SK-N-SH treated with all-trans-retinoic acid at 6 μM for 48 hours (cell line): ENCODE data around the gene PINK1.

Source experiments
- ATAC-seq: fragments of 200-7000 bp; cut with Tn5 transposase; 3 replicates; pipeline ENCODE4 v1.9.1; 2020; ENCODE audit warnings: mild to moderate bottlenecking, moderate library complexity
- ARNTL ChIP-seq: fragments of 450-650 bp; formaldehyde crosslinking; IDR thresholded peaks from 2 replicates; pipeline ENCODE4 v1.5.0; 2020; ENCODE audit warnings: low read depth, mild to moderate bottlenecking, moderate library complexity, borderline replicate concordance
- CSDC2 ChIP-seq: fragments of 250-450 bp; sonication (Bioruptor Pico); IDR thresholded peaks from 2 replicates; pipeline ENCODE4 v1.5.0; 2020; ENCODE audit warnings: mild to moderate bottlenecking, moderate library complexity
- ESRRG ChIP-seq: fragments of 250-450 bp; sonication (Bioruptor Pico); IDR thresholded peaks from 2 replicates; pipeline ENCODE4 v1.6.1; 2021; ENCODE audit warnings: mild to moderate bottlenecking
- GLIS3 ChIP-seq: fragments of 250-450 bp; sonication (Bioruptor Pico); IDR thresholded peaks from 2 replicates; pipeline ENCODE4 v1.5.0; 2020; ENCODE audit warnings: mild to moderate bottlenecking, moderate library complexity
- ISL1 ChIP-seq: fragments of 250-450 bp; sonication (Bioruptor Pico); IDR thresholded peaks from 2 replicates; pipeline ENCODE4 v2.1.2; 2022; ENCODE audit warnings: mild to moderate bottlenecking, moderate library complexity
- OSR1 ChIP-seq: fragments of 250-450 bp; sonication (Bioruptor Pico); IDR thresholded peaks from 2 replicates; pipeline ENCODE4 v1.8.0; 2022; ENCODE audit warnings: moderate library complexity, mild to moderate bottlenecking, inconsistent platforms
- POU6F1 ChIP-seq: fragments of 250-450 bp; sonication (Bioruptor Pico); IDR thresholded peaks from 2 replicates; pipeline ENCODE4 v1.8.0; 2021; ENCODE audit warnings: low read depth, mild to moderate bottlenecking, moderate library complexity, borderline replicate concordance
- PPARA ChIP-seq: fragments of 250-450 bp; sonication (Bioruptor Pico); IDR thresholded peaks from 2 replicates; pipeline ENCODE4 v1.5.0; 2020; ENCODE audit warnings: mild to moderate bottlenecking, borderline replicate concordance
- RARB ChIP-seq: fragments of 250-450 bp; sonication (Bioruptor Pico); IDR thresholded peaks from 2 replicates; pipeline ENCODE4 v1.8.0; 2021; ENCODE audit warnings: mild to moderate bottlenecking, moderate library complexity
- TCF4 ChIP-seq: fragments of 250-450 bp; sonication (Bioruptor Pico); IDR thresholded peaks from 2 replicates; pipeline ENCODE4 v1.8.0; 2021; ENCODE audit warnings: mild to moderate bottlenecking, moderate library complexity, borderline replicate concordance
- TSHZ2 ChIP-seq: fragments of 250-450 bp; sonication (Bioruptor Pico); IDR thresholded peaks from 2 replicates; pipeline ENCODE4 v1.5.0; 2020; ENCODE audit warnings: mild to moderate bottlenecking, moderate library complexity
- ZC3H10 ChIP-seq: fragments of 250-450 bp; sonication (Bioruptor Pico); IDR thresholded peaks from 2 replicates; pipeline ENCODE4 v1.5.1; 2021; ENCODE audit warnings: mild to moderate bottlenecking, moderate library complexity
- ZFP3 ChIP-seq: fragments of 250-450 bp; sonication (Bioruptor Pico); IDR thresholded peaks from 2 replicates; pipeline ENCODE4 v1.5.0; 2020; ENCODE audit warnings: mild to moderate bottlenecking, moderate library complexity
- ZNF565 ChIP-seq: fragments of 450-650 bp; formaldehyde crosslinking; conservative IDR thresholded peaks from 2 replicates; pipeline ENCODE4 v1.5.0; 2020; ENCODE audit warnings: low read depth, mild to moderate bottlenecking, moderate library complexity
- ZNF8 ChIP-seq: fragments of 450-650 bp; formaldehyde crosslinking; IDR thresholded peaks from 2 replicates; pipeline ENCODE4 v1.5.0; 2020; ENCODE audit warnings: mild to moderate bottlenecking, moderate library complexity
- TF ChIP-seq, protein P1 (sequence below): fragments of 250-450 bp; sonication (Bioruptor Pico); IDR thresholded peaks from 2 replicates; pipeline ENCODE4 v1.5.1; 2021; ENCODE audit warnings: mild to moderate bottlenecking, moderate library complexity
- TF ChIP-seq, protein P2 (sequence below): fragments of 250-450 bp; sonication (Bioruptor Pico); IDR thresholded peaks from 2 replicates; pipeline ENCODE4 v1.8.0; 2020; ENCODE audit warnings: mild to moderate bottlenecking, moderate library complexity, borderline replicate concordance
- TF ChIP-seq, protein P3 (sequence below): fragments of 250-450 bp; sonication (Bioruptor Pico); IDR thresholded peaks from 2 replicates; pipeline ENCODE4 v1.5.1; 2020; ENCODE audit warnings: low read depth, mild to moderate bottlenecking, moderate library complexity

The PINK1 gene

DNA sequence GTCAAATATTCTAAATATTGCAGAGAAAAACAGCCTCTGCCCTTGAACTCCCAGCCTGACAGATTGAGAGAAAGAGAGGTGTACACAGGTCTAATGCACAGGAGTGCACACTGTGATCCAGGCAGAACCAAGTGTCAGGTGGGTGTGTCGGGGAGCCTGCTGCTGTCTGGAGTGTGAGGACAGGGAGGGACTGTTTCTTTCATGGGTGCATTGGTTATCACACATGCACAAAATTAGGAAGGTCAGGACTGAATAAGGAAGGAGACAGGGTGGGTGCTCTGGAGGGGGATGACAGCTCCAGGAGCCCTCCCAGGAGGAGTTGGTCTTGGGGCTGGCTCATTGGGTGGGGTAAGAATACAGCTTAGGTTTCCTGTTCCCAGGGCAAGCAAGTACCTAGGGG, 13.3 kb upstream of the PINK1 start (continued):
- TF ChIP-seq ESRRG (CRISPR knock-in tag) = no peak

GRCh38 chr1:20621012-20621411, 12.2 kb upstream of the PINK1 start:
- TF ChIP-seq PPARA (CRISPR knock-in tag) (no peak), GLIS3 (CRISPR knock-in tag) (no peak), CSDC2 (CRISPR knock-in tag) (no peak), OSR1 (CRISPR knock-in tag) (no peak), ZNF8 (CRISPR knock-in tag) (no peak), ISL1 (CRISPR knock-in tag) (no peak), ZFP3 (CRISPR knock-in tag) (no peak), ZNF565 (CRISPR knock-in tag) (no peak)
- TF ChIP-seq, protein P1, sequence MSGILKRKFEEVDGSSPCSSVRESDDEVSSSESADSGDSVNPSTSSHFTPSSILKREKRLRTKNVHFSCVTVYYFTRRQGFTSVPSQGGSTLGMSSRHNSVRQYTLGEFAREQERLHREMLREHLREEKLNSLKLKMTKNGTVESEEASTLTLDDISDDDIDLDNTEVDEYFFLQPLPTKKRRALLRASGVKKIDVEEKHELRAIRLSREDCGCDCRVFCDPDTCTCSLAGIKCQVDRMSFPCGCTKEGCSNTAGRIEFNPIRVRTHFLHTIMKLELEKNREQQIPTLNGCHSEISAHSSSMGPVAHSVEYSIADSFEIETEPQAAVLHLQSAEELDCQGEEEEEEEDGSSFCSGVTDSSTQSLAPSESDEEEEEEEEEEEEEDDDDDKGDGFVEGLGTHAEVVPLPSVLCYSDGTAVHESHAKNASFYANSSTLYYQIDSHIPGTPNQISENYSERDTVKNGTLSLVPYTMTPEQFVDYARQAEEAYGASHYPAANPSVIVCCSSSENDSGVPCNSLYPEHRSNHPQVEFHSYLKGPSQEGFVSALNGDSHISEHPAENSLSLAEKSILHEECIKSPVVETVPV (CRISPR knock-in tag) = no peak
- no peak for ATAC-seq

DNA sequence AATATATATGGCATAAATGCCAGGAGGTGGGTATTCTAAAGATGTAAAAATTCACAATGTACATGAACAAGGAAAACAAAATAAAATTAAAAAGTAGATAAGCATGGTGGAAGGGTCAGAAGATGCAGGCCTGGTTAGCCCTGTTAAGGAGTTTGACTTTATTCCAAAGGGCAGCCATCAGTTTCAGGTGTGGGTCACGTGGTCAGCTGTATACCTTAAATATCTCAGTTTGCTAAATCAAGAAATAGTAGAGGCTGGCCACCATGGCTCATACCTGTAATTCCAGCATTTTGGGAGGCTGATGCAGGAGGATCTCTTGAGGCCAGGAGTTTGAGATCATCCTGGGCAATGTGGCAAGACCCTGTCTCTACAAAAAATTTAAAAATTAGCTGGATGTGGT, 8.5 kb upstream of the PINK1 start:
- TF ChIP-seq ZNF565 (CRISPR knock-in tag) (no peak), CSDC2 (CRISPR knock-in tag) (no peak), ARNTL (CRISPR knock-in tag) (no peak), ZNF8 (CRISPR knock-in tag) (no peak), TCF4 (CRISPR knock-in tag) (no peak), ESRRG (CRISPR knock-in tag) (no peak), OSR1 (CRISPR knock-in tag) (no peak), RARB (CRISPR knock-in tag) (no peak), ISL1 (CRISPR knock-in tag) (no peak), ZC3H10 (CRISPR knock-in tag) (no peak), ZFP3 (CRISPR knock-in tag) (no peak), PPARA (CRISPR knock-in tag) (no peak), POU6F1 (CRISPR knock-in tag) (no peak), TSHZ2 (no peak)
- TF ChIP-seq, protein P2, sequence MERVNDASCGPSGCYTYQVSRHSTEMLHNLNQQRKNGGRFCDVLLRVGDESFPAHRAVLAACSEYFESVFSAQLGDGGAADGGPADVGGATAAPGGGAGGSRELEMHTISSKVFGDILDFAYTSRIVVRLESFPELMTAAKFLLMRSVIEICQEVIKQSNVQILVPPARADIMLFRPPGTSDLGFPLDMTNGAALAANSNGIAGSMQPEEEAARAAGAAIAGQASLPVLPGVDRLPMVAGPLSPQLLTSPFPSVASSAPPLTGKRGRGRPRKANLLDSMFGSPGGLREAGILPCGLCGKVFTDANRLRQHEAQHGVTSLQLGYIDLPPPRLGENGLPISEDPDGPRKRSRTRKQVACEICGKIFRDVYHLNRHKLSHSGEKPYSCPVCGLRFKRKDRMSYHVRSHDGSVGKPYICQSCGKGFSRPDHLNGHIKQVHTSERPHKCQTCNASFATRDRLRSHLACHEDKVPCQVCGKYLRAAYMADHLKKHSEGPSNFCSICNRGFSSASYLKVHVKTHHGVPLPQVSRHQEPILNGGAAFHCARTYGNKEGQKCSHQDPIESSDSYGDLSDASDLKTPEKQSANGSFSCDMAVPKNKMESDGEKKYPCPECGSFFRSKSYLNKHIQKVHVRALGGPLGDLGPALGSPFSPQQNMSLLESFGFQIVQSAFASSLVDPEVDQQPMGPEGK (CRISPR knock-in tag) = no peak
- TF ChIP-seq, protein P3, sequence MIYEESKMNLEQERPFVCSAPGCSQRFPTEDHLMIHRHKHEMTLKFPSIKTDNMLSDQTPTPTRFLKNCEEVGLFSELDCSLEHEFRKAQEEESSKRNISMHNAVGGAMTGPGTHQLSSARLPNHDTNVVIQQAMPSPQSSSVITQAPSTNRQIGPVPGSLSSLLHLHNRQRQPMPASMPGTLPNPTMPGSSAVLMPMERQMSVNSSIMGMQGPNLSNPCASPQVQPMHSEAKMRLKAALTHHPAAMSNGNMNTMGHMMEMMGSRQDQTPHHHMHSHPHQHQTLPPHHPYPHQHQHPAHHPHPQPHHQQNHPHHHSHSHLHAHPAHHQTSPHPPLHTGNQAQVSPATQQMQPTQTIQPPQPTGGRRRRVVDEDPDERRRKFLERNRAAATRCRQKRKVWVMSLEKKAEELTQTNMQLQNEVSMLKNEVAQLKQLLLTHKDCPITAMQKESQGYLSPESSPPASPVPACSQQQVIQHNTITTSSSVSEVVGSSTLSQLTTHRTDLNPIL (CRISPR knock-in tag) = no peak
- TF ChIP-seq, protein P1 (CRISPR knock-in tag) = no peak
- ATAC-seq = no peak
